OCI-LY7 (cell line): ENCODE data around the gene FRA10AC1. TPM values are rescaled to one million over a fixed set of nuclear protein-coding genes. Genes with fewer than 3 reads are reported as not detected.

Experiments used
- BruUV-seq: library from RNA; stranded (reverse); fragments of 400-500 nt; replicated peaks from 2 replicates; lab custom pipeline; 2021; lab: Mats Ljungman, UMichigan
- CTCF ChIA-PET: fragments of 300-600 bp; sonication (Branson Sonifier 250); formaldehyde crosslinking; loops from one replicate; lab custom pipeline; 2022; ENCODE audit warnings: antibody characterized with exemption; ENCODE audit not compliant: unreplicated experiment; lab: Charles Lee
- POLR2A ChIA-PET: fragments of 300-600 bp; sonication (Branson Sonifier 250); formaldehyde crosslinking; loops from one replicate; lab custom pipeline; 2022; ENCODE audit warnings: antibody characterized with exemption; lab: Charles Lee
- DNase-seq: peaks from one replicate; pipeline ENCODE4 v3.0.0-alpha.2; 2015; ENCODE audit warnings: low spot score
- H2AFZ ChIP-seq: fragments of 200-600 bp; sonication (generic), shearing (Covaris generic); 2 replicates; pipeline ENCODE4 v1.6.1; 2014; ENCODE audit warnings: mild to moderate bottlenecking, antibody characterized with exemption, low read length, moderate library complexity
- H3K27ac ChIP-seq: fragments of 200-600 bp; sonication (generic); 2 replicates; pipeline ENCODE4 v1.5.1; 2014; ENCODE audit warnings: mixed run types, low read depth, mild to moderate bottlenecking, moderate library complexity, low read length, inconsistent platforms; ENCODE audit not compliant: poor library complexity, severe bottlenecking
- H3K36me3 ChIP-seq: fragments of 200-600 bp; sonication (generic); 2 replicates; pipeline ENCODE4 v1.6.1; 2014; ENCODE audit warnings: mild to moderate bottlenecking, antibody characterized with exemption, low read length, moderate library complexity, mixed read lengths; ENCODE audit not compliant: insufficient read depth
- H3K4me1 ChIP-seq: fragments of 200-600 bp; sonication (generic); 2 replicates; pipeline ENCODE4 v1.5.1; 2014; ENCODE audit warnings: mild to moderate bottlenecking, low read length; ENCODE audit not compliant: insufficient read depth, poor library complexity, severe bottlenecking
- H3K4me2 ChIP-seq: fragments of 200-600 bp; sonication (generic); 2 replicates; pipeline ENCODE4 v1.6.1; 2014; ENCODE audit warnings: mild to moderate bottlenecking, low read length
- H3K4me3 ChIP-seq: fragments of 200-600 bp; sonication (generic); 2 replicates; pipeline ENCODE4 v1.5.1; 2014; ENCODE audit warnings: mild to moderate bottlenecking, low read depth, low read length; ENCODE audit not compliant: poor library complexity, severe bottlenecking
- H3K79me2 ChIP-seq: fragments of 200-600 bp; sonication (generic); 2 replicates; pipeline ENCODE4 v1.6.1; 2016; ENCODE audit warnings: low read depth, mild to moderate bottlenecking, low read length, moderate library complexity, mixed read lengths; ENCODE audit not compliant: insufficient read depth
- H3K9me2 ChIP-seq: fragments of 200-600 bp; sonication (generic); 2 replicates; pipeline ENCODE4 v1.6.1; 2016; ENCODE audit warnings: mild to moderate bottlenecking, low read length, mixed read lengths; ENCODE audit not compliant: insufficient read depth
- H3K9me3 ChIP-seq: fragments of 200-600 bp; sonication (generic); 2 replicates; pipeline ENCODE4 v1.6.1; 2014; ENCODE audit warnings: mild to moderate bottlenecking, mixed run types, low read length, mixed read lengths
- H4K20me1 ChIP-seq: fragments of 200-600 bp; sonication (generic); 2 replicates; pipeline ENCODE4 v1.6.1; 2014; ENCODE audit warnings: mild to moderate bottlenecking, antibody characterized with exemption, low read length, moderate library complexity, mixed read lengths; ENCODE audit not compliant: insufficient read depth
- EZH2phosphoT487 ChIP-seq: fragments of 200-600 bp; sonication (generic); IDR thresholded peaks from 2 replicates; pipeline ENCODE4 v1.6.1; 2018; ENCODE audit warnings: low read depth, borderline replicate concordance, mild to moderate bottlenecking, mixed run types, antibody characterized with exemption, low read length, moderate library complexity, mixed read lengths
- intact Hi-C: fragments of 100-400 bp; cut with micrococcal nuclease; formaldehyde crosslinking; loops from one replicate; pipeline ENCODE4 v1.10.0; 2022; ENCODE audit not compliant: unreplicated experiment
- total RNA-seq, 2 experiments: library from RNA; depleted of rRNA in 1 of 2; stranded (reverse); fragments of >200 nt in 1 of 2; shearing (Covaris generic) in 1 of 2; gene quantifications; 2 replicates each; pipeline ENCODE4 v1.2.3, GENCODE V29; 2014 to 2022
- TF ChIP-seq, protein P1 (sequence below): fragments of 200-600 bp; sonication (generic); conservative IDR thresholded peaks from 2 replicates; pipeline ENCODE4 v1.5.1; 2014; ENCODE audit warnings: mild to moderate bottlenecking, antibody characterized with exemption, low read length, moderate library complexity, mixed read lengths

The FRA10AC1 gene
- total RNA-seq, 2 experiments from 2014 or later: 11.9 to 30.2 TPM

DNA sequence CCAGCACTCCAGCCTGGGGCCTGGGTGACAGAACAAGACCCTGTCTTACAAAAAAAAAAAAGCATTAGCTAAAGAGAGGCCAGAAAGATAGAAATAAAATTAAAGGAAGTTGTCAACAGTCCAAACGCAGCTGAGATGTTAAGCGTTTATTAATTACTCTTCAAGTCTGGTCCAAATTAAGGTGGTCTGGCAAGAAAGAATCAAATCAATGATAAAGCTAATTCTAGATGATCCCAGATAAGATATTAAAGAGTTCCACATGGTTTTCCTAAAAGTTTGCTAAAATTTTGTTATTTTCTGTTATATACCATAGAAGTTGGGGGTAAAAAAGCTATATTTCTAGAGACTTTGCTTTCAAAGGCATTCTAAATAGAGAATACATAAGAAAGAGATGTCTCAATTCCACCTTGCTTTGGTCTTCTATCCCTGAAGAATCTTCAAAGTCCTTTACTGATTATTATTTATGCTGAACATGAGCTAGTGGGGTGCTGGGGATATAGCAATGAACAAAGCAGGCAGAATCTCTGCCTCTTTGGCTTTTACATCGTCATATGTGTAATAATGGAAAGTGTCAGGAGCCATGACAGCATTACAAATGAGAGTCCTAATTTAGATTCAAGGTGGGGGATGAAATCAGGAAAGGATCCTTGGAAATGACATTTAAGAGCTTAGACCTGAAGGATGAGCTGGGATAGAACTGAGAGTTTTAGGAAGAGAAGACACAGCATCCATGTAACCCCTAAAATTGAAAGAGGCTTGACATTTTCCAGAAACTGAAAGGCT, 23.4 kb downstream of the FRA10AC1 start:
- no peaks in the 10 kb centered on the region for H3K79me2 ChIP-seq
- H4K20me1 ChIP-seq: no peaks in the 10 kb centered on the region
- peaks cover 28% of the 10 kb centered on the region for H3K4me1 ChIP-seq
- H3K36me3 ChIP-seq: peaks cover 66% of the 10 kb centered on the region
- no peak overlapping the region for H3K4me2 ChIP-seq
- H3K4me3 ChIP-seq: no peak overlapping the region
- intact Hi-C loops: loop anchor here (5.0 kb wide), 1 partner anchor 57 kb away; no protein-coding TSS in a partner anchor
- ChIA-PET POLR2A (interaction anchor here (0.6 to 1.9 kb wide), 15 partner anchors 8 to 298 kb away, joined by 3 to 9 read pairs (median 3); partner anchors contain the start of gene PDE6C), CTCF (interaction anchor here (3.3 kb wide), 1 partner anchor 125 kb away, joined by 32 read pairs; no protein-coding TSS in a partner anchor)
- H3K27ac ChIP-seq: no peak overlapping the region
- no peaks in the 10 kb centered on the region for H3K9me2 ChIP-seq
- H2AFZ ChIP-seq: no peak overlapping the region
- no TSS peak for BruUV-seq
- no peaks in the 10 kb centered on the region for H3K9me3 ChIP-seq
- no peak for DNase-seq
- no peak for TF ChIP-seq EZH2phosphoT487
- TF ChIP-seq, protein P1, sequence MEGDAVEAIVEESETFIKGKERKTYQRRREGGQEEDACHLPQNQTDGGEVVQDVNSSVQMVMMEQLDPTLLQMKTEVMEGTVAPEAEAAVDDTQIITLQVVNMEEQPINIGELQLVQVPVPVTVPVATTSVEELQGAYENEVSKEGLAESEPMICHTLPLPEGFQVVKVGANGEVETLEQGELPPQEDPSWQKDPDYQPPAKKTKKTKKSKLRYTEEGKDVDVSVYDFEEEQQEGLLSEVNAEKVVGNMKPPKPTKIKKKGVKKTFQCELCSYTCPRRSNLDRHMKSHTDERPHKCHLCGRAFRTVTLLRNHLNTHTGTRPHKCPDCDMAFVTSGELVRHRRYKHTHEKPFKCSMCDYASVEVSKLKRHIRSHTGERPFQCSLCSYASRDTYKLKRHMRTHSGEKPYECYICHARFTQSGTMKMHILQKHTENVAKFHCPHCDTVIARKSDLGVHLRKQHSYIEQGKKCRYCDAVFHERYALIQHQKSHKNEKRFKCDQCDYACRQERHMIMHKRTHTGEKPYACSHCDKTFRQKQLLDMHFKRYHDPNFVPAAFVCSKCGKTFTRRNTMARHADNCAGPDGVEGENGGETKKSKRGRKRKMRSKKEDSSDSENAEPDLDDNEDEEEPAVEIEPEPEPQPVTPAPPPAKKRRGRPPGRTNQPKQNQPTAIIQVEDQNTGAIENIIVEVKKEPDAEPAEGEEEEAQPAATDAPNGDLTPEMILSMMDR: no peak

DNA sequence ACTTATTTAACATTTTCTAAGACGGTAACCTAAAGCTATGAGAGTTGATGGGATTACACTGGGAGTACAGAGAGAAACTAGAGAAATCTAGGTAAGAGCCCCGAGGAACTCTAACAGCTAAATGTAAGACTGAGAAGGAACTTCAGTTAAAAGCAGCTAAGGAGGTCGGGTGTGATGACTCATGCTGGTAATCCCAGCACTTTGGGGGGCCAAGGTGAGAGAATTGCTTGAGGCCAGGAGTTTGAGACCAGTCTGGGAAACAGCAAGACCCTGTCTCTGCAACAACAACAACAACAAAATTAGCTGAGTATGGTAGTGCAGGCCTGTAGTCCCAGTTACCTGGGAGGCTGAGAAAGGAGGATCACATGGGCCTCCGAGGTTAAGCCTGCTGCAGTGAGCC, 24.0 kb downstream of the FRA10AC1 start:
- no peak for DNase-seq
- Histone ChIP-seq H3K4me3 (no peak overlapping the region), H3K36me3 (peaks cover 72% of the 10 kb centered on the region), H3K27ac (no peak overlapping the region), H3K79me2 (no peaks in the 10 kb centered on the region), H3K4me2 (no peak overlapping the region), H3K4me1 (peaks cover 28% of the 10 kb centered on the region), H2AFZ (no peak overlapping the region), H4K20me1 (no peaks in the 10 kb centered on the region), H3K9me3 (no peaks in the 10 kb centered on the region), H3K9me2 (no peaks in the 10 kb centered on the region)
- POLR2A ChIA-PET: interaction anchor here (0.5 to 1.9 kb wide), 13 partner anchors 7 to 124 kb away, joined by 3 to 9 read pairs (median 3); partner anchors contain the start of gene PDE6C
- intact Hi-C loops: loop anchor here (5.0 kb wide), 1 partner anchor 56 kb away; no protein-coding TSS in a partner anchor
- BruUV-seq: no TSS peak
- CTCF ChIA-PET: interaction anchor here (3.3 kb wide), 1 partner anchor 125 kb away, joined by 32 read pairs; no protein-coding TSS in a partner anchor
- TF ChIP-seq, protein P1: no peak
- TF ChIP-seq EZH2phosphoT487: no peak
